ENCODE measurements around the gene RUNX3. TPM values are rescaled to one million over a fixed set of nuclear protein-coding genes. Genes with fewer than 3 reads are reported as not detected.

RUNX3 gene
- total RNA-seq, 2 experiments from 2014 or later: 12.2 to 39.5 TPM

GRCh38 chr1:24859063-24860010 is 70.7 kb downstream of the RUNX3 start:
- no peaks in the 10 kb centered on the region for H3K4me1 ChIP-seq (ENCODE audit: insufficient read depth, low read length, poor library complexity, severe bottlenecking)
- TF ChIP-seq, protein P1, sequence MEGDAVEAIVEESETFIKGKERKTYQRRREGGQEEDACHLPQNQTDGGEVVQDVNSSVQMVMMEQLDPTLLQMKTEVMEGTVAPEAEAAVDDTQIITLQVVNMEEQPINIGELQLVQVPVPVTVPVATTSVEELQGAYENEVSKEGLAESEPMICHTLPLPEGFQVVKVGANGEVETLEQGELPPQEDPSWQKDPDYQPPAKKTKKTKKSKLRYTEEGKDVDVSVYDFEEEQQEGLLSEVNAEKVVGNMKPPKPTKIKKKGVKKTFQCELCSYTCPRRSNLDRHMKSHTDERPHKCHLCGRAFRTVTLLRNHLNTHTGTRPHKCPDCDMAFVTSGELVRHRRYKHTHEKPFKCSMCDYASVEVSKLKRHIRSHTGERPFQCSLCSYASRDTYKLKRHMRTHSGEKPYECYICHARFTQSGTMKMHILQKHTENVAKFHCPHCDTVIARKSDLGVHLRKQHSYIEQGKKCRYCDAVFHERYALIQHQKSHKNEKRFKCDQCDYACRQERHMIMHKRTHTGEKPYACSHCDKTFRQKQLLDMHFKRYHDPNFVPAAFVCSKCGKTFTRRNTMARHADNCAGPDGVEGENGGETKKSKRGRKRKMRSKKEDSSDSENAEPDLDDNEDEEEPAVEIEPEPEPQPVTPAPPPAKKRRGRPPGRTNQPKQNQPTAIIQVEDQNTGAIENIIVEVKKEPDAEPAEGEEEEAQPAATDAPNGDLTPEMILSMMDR (conservative IDR thresholded peaks at IDR 0.05; ENCODE audit: low read length): no peak
- no peak for TF ChIP-seq EZH2phosphoT487 (IDR thresholded peaks at IDR 0.05; ENCODE audit: borderline replicate concordance, low read depth, low read length)
- no TSS peak for BruUV-seq (replicated peaks)

GRCh38 chr1:24858277-24858676 is 71.8 kb downstream of the RUNX3 start:
- H3K27ac ChIP-seq (ENCODE audit: low read depth, low read length, poor library complexity, severe bottlenecking): no peak overlapping the region
- no peaks in the 10 kb centered on the region for H3K4me1 ChIP-seq (ENCODE audit: insufficient read depth, low read length, poor library complexity, severe bottlenecking)
- H3K4me2 ChIP-seq (ENCODE audit: low read length): no peak overlapping the region
- no peak overlapping the region for H3K4me3 ChIP-seq (ENCODE audit: low read depth, low read length, poor library complexity, severe bottlenecking)
- no peaks in the 10 kb centered on the region for H3K79me2 ChIP-seq (ENCODE audit: insufficient read depth, low read depth, low read length)
- no peak for DNase-seq (ENCODE audit: low spot score)
- no peak for TF ChIP-seq EZH2phosphoT487 (IDR thresholded peaks at IDR 0.05; ENCODE audit: borderline replicate concordance, low read depth, low read length)
- TF ChIP-seq, protein P1 (conservative IDR thresholded peaks at IDR 0.05; ENCODE audit: low read length): no peak
- H3K9me2 ChIP-seq (ENCODE audit: insufficient read depth, low read length): no peaks in the 10 kb centered on the region
- CTCF ChIA-PET (ENCODE audit: unreplicated experiment): no interaction called here
- no peaks in the 10 kb centered on the region; the same call in 1 of the 2 replicates for H4K20me1 ChIP-seq (ENCODE audit: insufficient read depth, low read length)
- no TSS peak for BruUV-seq (replicated peaks)
- H3K9me3 ChIP-seq (ENCODE audit: low read length): no peaks in the 10 kb centered on the region
- no peak overlapping the region for H2AFZ ChIP-seq (ENCODE audit: low read length)
- no peaks in the 10 kb centered on the region for H3K36me3 ChIP-seq (ENCODE audit: insufficient read depth, low read length)
- POLR2A ChIA-PET: no interaction called here
- intact Hi-C loops (cut with micrococcal nuclease; ENCODE audit: unreplicated experiment): no loop called here

More at GRCh38 chr1:24859063-24860010, 70.7 kb downstream of the RUNX3 start:
- Histone ChIP-seq H3K27ac (ENCODE audit: low read depth, low read length, poor library complexity, severe bottlenecking) (no peak overlapping the region), H3K9me2 (ENCODE audit: insufficient read depth, low read length) (no peaks in the 10 kb centered on the region), H2AFZ (ENCODE audit: low read length) (no peak overlapping the region), H3K79me2 (ENCODE audit: insufficient read depth, low read depth, low read length) (no peaks in the 10 kb centered on the region), H3K36me3 (ENCODE audit: insufficient read depth, low read length) (no peaks in the 10 kb centered on the region), H3K9me3 (ENCODE audit: low read length) (no peaks in the 10 kb centered on the region), H4K20me1 (ENCODE audit: insufficient read depth, low read length) (no peaks in the 10 kb centered on the region; the same call in 1 of the 2 replicates), H3K4me3 (ENCODE audit: low read depth, low read length, poor library complexity, severe bottlenecking) (no peak overlapping the region), H3K4me2 (ENCODE audit: low read length) (no peak overlapping the region)
- ChIA-PET CTCF (ENCODE audit: unreplicated experiment) (no interaction called here), POLR2A (interaction anchor here (0.5 kb wide), 1 partner anchor 744 kb away, joined by 3 read pairs; no protein-coding TSS in a partner anchor)
- no peak for DNase-seq (ENCODE audit: low spot score)
- intact Hi-C loops (cut with micrococcal nuclease; ENCODE audit: unreplicated experiment): no loop called here
